BE2C (cell line): Measurements from ENCODE around the gene PRKAR1B.

Experiments
- DNase-seq: peaks from one replicate; pipeline ENCODE4 v3.0.0-alpha.2; 2020
- H3K27me3 ChIP-seq: fragments of 250-450 bp; sonication (Bioruptor Pico); 2 replicates; pipeline ENCODE4 v1.5.1; 2020; ENCODE audit warnings: mild to moderate bottlenecking
- H3K36me3 ChIP-seq: fragments of 250-450 bp; sonication (Bioruptor Pico); 2 replicates; pipeline ENCODE4 v1.5.1; 2020; ENCODE audit warnings: mild to moderate bottlenecking
- H3K4me1 ChIP-seq: fragments of 250-450 bp; sonication (Bioruptor Pico); 2 replicates; pipeline ENCODE4 v1.5.1; 2020
- H3K4me3 ChIP-seq: 2 replicates; pipeline ENCODE4 v1.5.1; 2011; ENCODE audit warnings: low read depth, low read length
- H3K9me3 ChIP-seq: fragments of 250-450 bp; sonication (Bioruptor Pico); 2 replicates; pipeline ENCODE4 v1.5.1; 2020
- TF ChIP-seq, protein P1 (sequence below): IDR thresholded peaks from 2 replicates; pipeline ENCODE4 v1.5.1; 2012; ENCODE audit warnings: mild to moderate bottlenecking, low read depth, low read length

PRKAR1B gene

DNA sequence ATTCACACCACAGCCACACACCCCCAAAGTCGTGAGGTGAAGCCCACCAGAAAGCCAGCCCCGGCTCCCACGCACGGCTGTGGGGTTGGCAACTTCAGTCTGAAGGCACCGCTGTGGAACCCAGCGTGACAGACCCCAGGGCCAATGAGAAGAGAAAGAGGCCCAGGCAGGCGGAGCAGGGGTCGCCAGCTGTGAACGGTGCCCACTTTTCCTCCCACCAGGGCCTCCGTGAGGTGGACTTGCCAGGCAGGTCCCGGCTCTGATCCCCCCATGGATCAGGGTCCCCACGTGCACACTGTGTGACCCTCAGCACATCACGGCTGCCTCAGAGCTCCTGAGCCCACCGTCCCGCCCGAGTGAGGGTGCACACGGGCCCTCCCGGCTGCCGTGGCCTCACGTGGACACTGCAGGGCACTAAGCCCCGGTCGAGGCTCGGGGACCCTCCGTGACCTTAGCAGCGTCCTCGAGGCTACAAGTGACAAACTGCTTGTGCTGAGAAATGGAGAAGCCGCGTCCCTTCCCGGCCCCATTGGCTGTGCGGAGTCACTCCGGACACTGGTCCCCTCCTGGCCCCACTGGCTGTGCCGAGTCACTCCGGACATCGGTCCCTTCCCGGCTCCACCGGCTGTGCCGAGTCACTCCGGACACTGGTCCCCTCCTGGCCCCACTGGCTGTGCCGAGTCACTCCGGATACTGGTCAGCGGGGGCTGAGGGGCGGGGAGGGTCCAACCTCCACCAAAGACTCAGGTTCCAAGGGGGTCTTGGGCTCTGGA lies 135.0 kb downstream of the PRKAR1B start:
- H3K4me1 ChIP-seq, result no peaks in the 10 kb centered on the region
- H3K27me3 ChIP-seq, result no peaks in the 10 kb centered on the region
- H3K4me3 ChIP-seq, result no peak overlapping the region
- H3K9me3 ChIP-seq, result no peaks in the 10 kb centered on the region
- no peak for DNase-seq
- TF ChIP-seq, protein P1, sequence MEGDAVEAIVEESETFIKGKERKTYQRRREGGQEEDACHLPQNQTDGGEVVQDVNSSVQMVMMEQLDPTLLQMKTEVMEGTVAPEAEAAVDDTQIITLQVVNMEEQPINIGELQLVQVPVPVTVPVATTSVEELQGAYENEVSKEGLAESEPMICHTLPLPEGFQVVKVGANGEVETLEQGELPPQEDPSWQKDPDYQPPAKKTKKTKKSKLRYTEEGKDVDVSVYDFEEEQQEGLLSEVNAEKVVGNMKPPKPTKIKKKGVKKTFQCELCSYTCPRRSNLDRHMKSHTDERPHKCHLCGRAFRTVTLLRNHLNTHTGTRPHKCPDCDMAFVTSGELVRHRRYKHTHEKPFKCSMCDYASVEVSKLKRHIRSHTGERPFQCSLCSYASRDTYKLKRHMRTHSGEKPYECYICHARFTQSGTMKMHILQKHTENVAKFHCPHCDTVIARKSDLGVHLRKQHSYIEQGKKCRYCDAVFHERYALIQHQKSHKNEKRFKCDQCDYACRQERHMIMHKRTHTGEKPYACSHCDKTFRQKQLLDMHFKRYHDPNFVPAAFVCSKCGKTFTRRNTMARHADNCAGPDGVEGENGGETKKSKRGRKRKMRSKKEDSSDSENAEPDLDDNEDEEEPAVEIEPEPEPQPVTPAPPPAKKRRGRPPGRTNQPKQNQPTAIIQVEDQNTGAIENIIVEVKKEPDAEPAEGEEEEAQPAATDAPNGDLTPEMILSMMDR, result no peak
- no peaks in the 10 kb centered on the region for H3K36me3 ChIP-seq

- Histone ChIP-seq H3K36me3 (no peaks in the 10 kb centered on the region), H3K4me1 (no peaks in the 10 kb centered on the region), H3K9me3 (no peaks in the 10 kb centered on the region), H3K4me3 (no peak overlapping the region), H3K27me3 (no peaks in the 10 kb centered on the region)
- no peak for DNase-seq
- TF ChIP-seq, protein P1, result no peak
Measured at GRCh38 chr7:590731-591551, 136.1 kb downstream of the PRKAR1B start.

GRCh38 chr7:589781-590575 lies 137.1 kb downstream of the PRKAR1B start:
- no peaks in the 10 kb centered on the region for H3K27me3 ChIP-seq
- no peak overlapping the region for H3K4me3 ChIP-seq
- no peak for DNase-seq
- no peaks in the 10 kb centered on the region for H3K36me3 ChIP-seq
- no peaks in the 10 kb centered on the region for H3K9me3 ChIP-seq
- no peaks in the 10 kb centered on the region for H3K4me1 ChIP-seq
- TF ChIP-seq, protein P1, result no peak

DNA sequence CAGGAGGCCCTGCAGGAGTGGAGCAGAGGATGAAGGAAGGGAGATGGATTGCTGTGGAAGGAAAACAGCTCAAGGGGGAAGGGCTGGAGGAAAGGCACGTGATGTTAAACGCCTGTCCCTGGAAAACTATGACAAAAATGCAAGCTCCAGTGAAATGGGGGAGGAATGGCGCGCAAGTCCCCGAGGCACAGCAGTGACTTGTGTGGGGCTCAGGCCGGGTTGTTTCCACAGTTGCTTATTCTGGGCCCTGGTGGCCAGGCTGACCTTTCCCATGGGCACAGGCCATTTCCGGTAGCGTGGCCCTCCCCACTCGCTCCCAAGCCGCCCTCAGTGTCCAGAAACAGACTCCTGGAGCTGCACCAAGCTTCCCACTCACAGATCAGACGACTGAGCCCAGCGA lies 139.3 kb downstream of the PRKAR1B start:
- H3K4me1 ChIP-seq, result no peaks in the 10 kb centered on the region
- no peak overlapping the region for H3K4me3 ChIP-seq
- no peaks in the 10 kb centered on the region for H3K9me3 ChIP-seq
- H3K27me3 ChIP-seq, result no peaks in the 10 kb centered on the region
- TF ChIP-seq, protein P1, result no peak
- no peak for DNase-seq
- H3K36me3 ChIP-seq, result no peaks in the 10 kb centered on the region

GRCh38 chr7:586494-586893 lies 140.6 kb downstream of the PRKAR1B start:
- no peaks in the 10 kb centered on the region for H3K27me3 ChIP-seq
- H3K9me3 ChIP-seq, result no peaks in the 10 kb centered on the region
- no peak for DNase-seq
- no peaks in the 10 kb centered on the region for H3K4me1 ChIP-seq
- H3K36me3 ChIP-seq, result no peaks in the 10 kb centered on the region
- H3K4me3 ChIP-seq, result no peak overlapping the region
- TF ChIP-seq, protein P1, result no peak
